ENCODE results near the gene PHLPP1. TPM values are rescaled to one million over a fixed set of nuclear protein-coding genes. Genes with fewer than 3 reads are reported as not detected.

PHLPP1 gene
- total and polyA plus RNA-seq, 2 experiments from 2014 or later, result 15.7 to 73.6 TPM

GRCh38 chr18:62928326-62928725, 213.0 kb downstream of the PHLPP1 start (continued):
- TF ChIP-seq ZNF462 (CRISPR knock-in tag; IDR thresholded peaks at IDR 0.05), result no peak

GRCh38 chr18:62933261-62933887, 218.0 kb downstream of the PHLPP1 start:
- no peak for ATAC-seq
- no peaks in the 10 kb centered on the region for H3K4me1 Mint-ChIP-seq
- no peak overlapping the region for H3K4me3 Mint-ChIP-seq
- H3K4me2 ChIP-seq, result no peak overlapping the region
- no peaks in the 10 kb centered on the region for H3K4me1 ChIP-seq (ENCODE audit: insufficient read depth)
- DNase-seq (ENCODE audit: low spot score), result no peak
- H3K79me2 ChIP-seq (replicated peaks; ENCODE audit: insufficient read depth), result no peaks in the 10 kb centered on the region
- peaks cover 20% of the 10 kb centered on the region for H3K27me3 Mint-ChIP-seq (ENCODE audit: insufficient read depth, low read depth, poor library complexity)
- H3F3A ChIP-seq (replicated peaks; ENCODE audit: low read depth), result no peaks in the 10 kb centered on the region
- peaks cover 32% of the 10 kb centered on the region for H3K9me3 Mint-ChIP-seq
- no peaks in the 10 kb centered on the region for H4K20me1 ChIP-seq (replicated peaks; ENCODE audit: insufficient read depth)
- no peaks in the 10 kb centered on the region for H3K9me2 ChIP-seq (ENCODE audit: insufficient read depth)
- no peak overlapping the region for H2AFZ ChIP-seq
- H3K36me3 Mint-ChIP-seq (ENCODE audit: low read depth), result peaks cover 56% of the 10 kb centered on the region
- no peak overlapping the region for H3K4me3 ChIP-seq
- H3K27ac Mint-ChIP-seq, result no peak overlapping the region
- 0 out of 2 replicates have a peak, but pooled peaks cover 5% of the 10 kb centered on the region for H3K36me3 ChIP-seq (ENCODE audit: insufficient read depth)
- H3K27me3 ChIP-seq (ENCODE audit: insufficient read depth), result no peaks in the 10 kb centered on the region
- H3K27ac ChIP-seq (ENCODE audit: low read depth), result no peak overlapping the region
- no peak for TF ChIP-seq JUNB (IDR thresholded peaks at IDR 0.05; ENCODE audit: unreplicated experiment)
- no peak for TF ChIP-seq ZNF462 (CRISPR knock-in tag; IDR thresholded peaks at IDR 0.05)
- no peak for TF ChIP-seq EZH2phosphoT487 (IDR thresholded peaks at IDR 0.05; ENCODE audit: unreplicated experiment)
- TF ChIP-seq ZNF114 (CRISPR knock-in tag; IDR thresholded peaks at IDR 0.05), result no peak
- no peak for TF ChIP-seq CTCF (conservative IDR thresholded peaks at IDR 0.05; ENCODE audit: low read depth in 2 of 2)
- no peak for TF ChIP-seq NANOG (IDR thresholded peaks at IDR 0.05; ENCODE audit: borderline replicate concordance)
